Endodermal cell (in vitro differentiated cells): ENCODE data around the gene RBM18. TPM values are rescaled to one million over a fixed set of nuclear protein-coding genes. Genes with fewer than 3 reads are reported as not detected.
A peak's percentile ranks its signal among the peaks of the same experiment; 100 is the strongest.

ENCODE experiments used
- DNase-seq: peaks from one replicate; pipeline ENCODE4 v3.0.0-alpha.2; 2017
- H3K27ac ChIP-seq: 2 replicates; pipeline ENCODE4 v1.5.1; 2013; ENCODE audit warnings: mild to moderate bottlenecking, low read depth, low read length, moderate library complexity
- H3K27me3 ChIP-seq: 2 replicates; pipeline ENCODE4 v1.6.1; 2013; ENCODE audit warnings: mild to moderate bottlenecking, low read length, moderate library complexity; ENCODE audit not compliant: insufficient read depth, control insufficient read depth, poor library complexity, severe bottlenecking
- H3K36me3 ChIP-seq: 2 replicates; pipeline ENCODE4 v1.7.0; 2013; ENCODE audit warnings: mild to moderate bottlenecking, low read length, moderate library complexity; ENCODE audit not compliant: control insufficient read depth, insufficient read depth
- H3K4me1 ChIP-seq: one replicate; pipeline ENCODE4 v1.7.0; 2013; ENCODE audit warnings: low read length; ENCODE audit not compliant: control insufficient read depth, insufficient read depth
- H3K4me3 ChIP-seq: 2 replicates; pipeline ENCODE4 v1.5.1; 2013; ENCODE audit warnings: mild to moderate bottlenecking, low read length, moderate library complexity
- H3K9ac ChIP-seq: 2 replicates; pipeline ENCODE4 v1.6.1; 2013; ENCODE audit warnings: mild to moderate bottlenecking, low read length, moderate library complexity; ENCODE audit not compliant: poor library complexity, severe bottlenecking; ENCODE audit errors: extremely low read depth
- H3K9me3 ChIP-seq: 2 replicates; pipeline ENCODE4 v1.6.1; 2013; ENCODE audit warnings: mild to moderate bottlenecking, low read length, moderate library complexity; ENCODE audit not compliant: control insufficient read depth
- H3K27ac Mint-ChIP-seq: 2 replicates; pipeline ENCODE4 v1.8.0; 2020; ENCODE audit warnings: mixed read lengths
- H3K27me3 Mint-ChIP-seq: 2 replicates; pipeline ENCODE4 v1.8.0; 2021; ENCODE audit warnings: mild to moderate bottlenecking, mixed read lengths; ENCODE audit not compliant: insufficient read depth
- H3K36me3 Mint-ChIP-seq: 2 replicates; pipeline ENCODE4 v1.8.0; 2020; ENCODE audit warnings: low read depth, mixed read lengths
- H3K4me1 Mint-ChIP-seq: 2 replicates; pipeline ENCODE4 v1.8.0; 2020; ENCODE audit warnings: mixed read lengths
- H3K4me3 Mint-ChIP-seq: 2 replicates; pipeline ENCODE4 v1.8.0; 2020; ENCODE audit warnings: mild to moderate bottlenecking, moderate library complexity, mixed read lengths
- H3K9me3 Mint-ChIP-seq: 2 replicates; pipeline ENCODE4 v1.8.0; 2020; ENCODE audit warnings: mild to moderate bottlenecking, mixed read lengths
- WGBS, 2 experiments: methylation state at CpG; one replicate each; pipeline versions ENCODE4 v1.1.5 to v1.1.7; 2013; ENCODE audit warnings: missing lambda C conversion rate in 2 of 2, mixed read lengths in 1 of 2; ENCODE audit not compliant: insufficient coverage in 1 of 2, insufficient read length in 1 of 2; 5-methylcytosine and 5-hydroxymethylcytosine counted together
- total RNA-seq, 2 donors: library from RNA; stranded (reverse); fragmentation: NEBNext Ultra II Directional in 1 of 2; extraction: Animal tissue kit (Norgen Biotek cat#: 25700) in 1 of 2; gene quantifications; 2 replicates in 1 of 2; 3 replicates in 1 of 2; pipeline ENCODE4 v1.2.1, GENCODE V29; 2021
- TF ChIP-seq, protein P1 (sequence below): fragments of 200-600 bp; sonication (generic); conservative IDR thresholded peaks from 2 replicates; pipeline ENCODE4 v1.5.0; 2021; ENCODE audit warnings: antibody characterized with exemption, mild to moderate bottlenecking

RBM18 gene
- total RNA-seq, 2 donors from 2014 or later, result 15.7 to 17.3 TPM

DNA sequence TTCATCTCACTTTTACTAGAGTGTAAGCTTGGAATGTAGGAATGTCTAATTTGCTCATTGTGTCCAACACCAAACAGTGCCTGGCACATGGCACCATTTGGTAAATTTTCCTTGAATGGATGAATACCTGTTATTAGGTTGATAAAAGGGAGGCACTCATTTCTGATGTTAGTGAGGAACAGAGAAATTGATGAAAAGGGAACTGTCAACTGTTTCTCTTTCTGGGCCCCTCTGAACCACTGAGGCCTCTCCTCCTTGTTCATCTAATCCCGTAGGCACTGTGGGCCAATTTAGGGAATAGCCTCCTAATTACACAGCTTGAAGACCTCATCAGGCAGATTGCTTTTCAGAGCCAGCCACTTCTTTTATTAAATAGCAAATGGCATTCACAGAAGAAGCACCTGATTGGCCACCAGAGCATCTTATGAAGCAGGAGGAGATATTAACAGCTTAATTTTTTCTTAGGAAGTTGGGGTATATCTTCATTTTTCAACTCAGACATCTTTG lies 22.6 kb upstream of the RBM18 start:
- no peaks in the 10 kb centered on the region for H3K9me3 ChIP-seq
- WGBS, 2 experiments, result 93 to 100% methylated on average over 1 of the region's 1 CpG
- no peaks in the 10 kb centered on the region for H3K4me1 ChIP-seq
- no peak overlapping the region for H3K27ac Mint-ChIP-seq
- no peaks in the 10 kb centered on the region for H3K4me1 Mint-ChIP-seq
- TF ChIP-seq, protein P1, sequence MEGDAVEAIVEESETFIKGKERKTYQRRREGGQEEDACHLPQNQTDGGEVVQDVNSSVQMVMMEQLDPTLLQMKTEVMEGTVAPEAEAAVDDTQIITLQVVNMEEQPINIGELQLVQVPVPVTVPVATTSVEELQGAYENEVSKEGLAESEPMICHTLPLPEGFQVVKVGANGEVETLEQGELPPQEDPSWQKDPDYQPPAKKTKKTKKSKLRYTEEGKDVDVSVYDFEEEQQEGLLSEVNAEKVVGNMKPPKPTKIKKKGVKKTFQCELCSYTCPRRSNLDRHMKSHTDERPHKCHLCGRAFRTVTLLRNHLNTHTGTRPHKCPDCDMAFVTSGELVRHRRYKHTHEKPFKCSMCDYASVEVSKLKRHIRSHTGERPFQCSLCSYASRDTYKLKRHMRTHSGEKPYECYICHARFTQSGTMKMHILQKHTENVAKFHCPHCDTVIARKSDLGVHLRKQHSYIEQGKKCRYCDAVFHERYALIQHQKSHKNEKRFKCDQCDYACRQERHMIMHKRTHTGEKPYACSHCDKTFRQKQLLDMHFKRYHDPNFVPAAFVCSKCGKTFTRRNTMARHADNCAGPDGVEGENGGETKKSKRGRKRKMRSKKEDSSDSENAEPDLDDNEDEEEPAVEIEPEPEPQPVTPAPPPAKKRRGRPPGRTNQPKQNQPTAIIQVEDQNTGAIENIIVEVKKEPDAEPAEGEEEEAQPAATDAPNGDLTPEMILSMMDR, result no peak
- peaks cover 28% of the 10 kb centered on the region for H3K36me3 Mint-ChIP-seq
- no peaks in the 10 kb centered on the region for H3K27me3 ChIP-seq
- H3K27ac ChIP-seq, result no peak overlapping the region
- H3K4me3 Mint-ChIP-seq, result no peak overlapping the region
- no peak overlapping the region for H3K9ac ChIP-seq
- peaks cover 69% of the 10 kb centered on the region for H3K36me3 ChIP-seq
- H3K27me3 Mint-ChIP-seq, result no peaks in the 10 kb centered on the region
- H3K4me3 ChIP-seq, result no peak overlapping the region
- no peaks in the 10 kb centered on the region for H3K9me3 Mint-ChIP-seq
- no peak for DNase-seq

- H3K4me1 Mint-ChIP-seq, result no peaks in the 10 kb centered on the region
- no peak overlapping the region for H3K4me3 ChIP-seq
- no peaks in the 10 kb centered on the region for H3K27me3 Mint-ChIP-seq
- no peaks in the 10 kb centered on the region for H3K9me3 Mint-ChIP-seq
- no peaks in the 10 kb centered on the region for H3K9me3 ChIP-seq
- H3K27me3 ChIP-seq, result no peaks in the 10 kb centered on the region
- no peak overlapping the region for H3K27ac ChIP-seq
- WGBS, 2 experiments, result 88 to 92% methylated on average over 1 of the region's 1 CpG
- no peak overlapping the region for H3K4me3 Mint-ChIP-seq
- no peaks in the 10 kb centered on the region for H3K4me1 ChIP-seq
- H3K36me3 Mint-ChIP-seq, result peaks cover 25% of the 10 kb centered on the region
- peaks cover 68% of the 10 kb centered on the region for H3K36me3 ChIP-seq
- no peak overlapping the region for H3K9ac ChIP-seq
- no peak overlapping the region for H3K27ac Mint-ChIP-seq
- DNase-seq, result no peak
- TF ChIP-seq, protein P1, result no peak
Observed at GRCh38 chr9:122286764-122287163, 22.1 kb upstream of the RBM18 start.

DNA sequence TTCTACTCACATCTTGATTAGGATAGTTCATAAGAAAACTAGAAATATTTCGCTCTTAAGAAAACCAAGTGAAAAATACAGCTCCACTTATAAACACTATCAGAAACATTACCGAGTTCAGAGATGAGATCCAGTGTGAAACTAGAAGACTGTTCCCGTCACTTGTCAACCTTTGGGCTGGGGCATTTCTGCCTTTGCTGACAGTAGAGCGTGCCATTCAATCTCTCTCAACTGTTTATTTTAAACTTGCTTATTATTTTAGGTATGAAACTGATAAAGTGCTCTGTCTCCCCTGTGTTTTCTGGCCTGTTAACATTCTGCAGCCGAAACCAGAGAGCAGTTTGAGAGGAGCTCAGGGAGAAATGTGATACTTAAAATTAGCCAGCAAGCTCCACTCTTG lies 16.7 kb upstream of the RBM18 start:
- no peaks in the 10 kb centered on the region for H3K27me3 Mint-ChIP-seq
- peak overlapping the region; percentile 63 for H3K27ac Mint-ChIP-seq
- H3K27me3 ChIP-seq, result no peaks in the 10 kb centered on the region
- WGBS, 2 experiments, result 91 to 100% methylated on average over 4 to 5 of the region's 5 CpGs
- peaks cover 2% of the 10 kb centered on the region for H3K4me1 Mint-ChIP-seq
- H3K9me3 Mint-ChIP-seq, result peaks cover 13% of the 10 kb centered on the region
- TF ChIP-seq, protein P1, result no peak
- H3K36me3 ChIP-seq, result peaks cover 63% of the 10 kb centered on the region
- H3K9ac ChIP-seq, result no peak overlapping the region
- no peak for DNase-seq
- peaks cover 40% of the 10 kb centered on the region for H3K36me3 Mint-ChIP-seq
- no peaks in the 10 kb centered on the region for H3K4me1 ChIP-seq
- no peak overlapping the region for H3K4me3 ChIP-seq
- peaks cover 13% of the 10 kb centered on the region for H3K9me3 ChIP-seq
- no peak overlapping the region for H3K4me3 Mint-ChIP-seq
- no peak overlapping the region for H3K27ac ChIP-seq
